Kidney capillary endothelial cell (primary cell): ENCODE data around the gene JMY.
"Not testable (repeated sequence)": the region's sequence is repeated elsewhere in the genome, so short reads cannot be mapped to it uniquely, and the experiment has no call there.

ENCODE experiments used
- DNase-seq: peaks from one replicate; pipeline ENCODE4 v3.0.0-alpha.2; 2018; ENCODE audit warnings: low spot score

Gene JMY

DNA sequence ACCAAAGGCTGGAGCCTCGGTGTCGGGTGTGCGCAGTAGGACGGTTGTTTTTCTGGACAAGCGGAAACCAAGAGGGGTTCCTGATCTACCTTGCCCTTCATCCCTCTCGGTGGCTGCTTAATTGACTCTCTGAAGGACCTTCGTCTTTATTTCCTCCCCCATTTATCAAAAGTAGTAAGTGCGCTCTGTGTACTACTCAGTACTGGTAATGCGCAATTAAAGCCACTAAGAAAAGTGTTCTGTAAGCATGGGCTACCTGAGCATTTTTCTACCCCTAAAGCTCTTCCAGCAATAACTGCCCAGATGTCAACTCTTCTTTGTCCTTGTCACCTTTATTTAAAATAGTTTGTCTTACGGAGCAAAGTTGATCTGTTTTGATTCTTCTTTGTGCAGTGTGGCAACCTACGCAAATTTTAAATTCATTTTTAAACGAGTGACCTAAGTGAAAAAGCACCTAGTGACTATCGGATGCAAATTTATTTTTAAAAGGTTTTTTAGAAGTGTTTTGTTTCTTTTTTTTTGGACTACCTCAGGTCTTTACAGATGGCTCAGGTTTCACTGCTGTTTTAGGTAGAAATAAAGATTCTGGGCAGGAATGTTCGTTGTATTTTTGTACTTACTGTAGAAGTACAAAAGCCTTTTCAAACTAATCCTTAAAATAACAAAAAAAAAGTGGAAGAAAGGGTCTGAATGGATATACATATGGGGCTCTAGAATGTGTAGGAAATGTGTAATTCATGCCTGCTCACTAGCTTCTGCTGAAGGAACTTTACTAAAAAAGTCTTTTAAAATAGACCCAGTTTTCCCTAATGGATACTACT, 2.0 kb downstream of the JMY start:
- peak; percentile 30 for DNase-seq

DNA sequence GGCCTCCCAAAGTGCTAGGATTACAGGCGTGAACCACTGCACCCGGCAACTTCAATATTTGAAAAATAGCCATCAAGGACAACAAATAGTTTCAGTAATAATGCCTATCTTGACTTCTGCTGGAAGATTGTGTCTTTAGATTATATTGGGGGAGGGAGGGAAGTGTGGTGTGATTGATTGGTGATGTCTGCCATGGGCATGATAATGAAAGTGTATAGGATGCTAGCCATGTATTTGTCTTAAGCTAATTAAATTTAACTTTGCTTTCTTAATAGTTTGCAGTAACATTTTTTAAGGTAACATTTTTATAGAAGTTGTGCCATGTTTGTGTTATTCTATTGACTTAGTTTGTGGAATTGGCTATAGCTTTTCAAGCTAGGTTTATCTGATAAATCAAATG, 4.6 kb downstream of the JMY start:
- DNase-seq: no peak

DNA sequence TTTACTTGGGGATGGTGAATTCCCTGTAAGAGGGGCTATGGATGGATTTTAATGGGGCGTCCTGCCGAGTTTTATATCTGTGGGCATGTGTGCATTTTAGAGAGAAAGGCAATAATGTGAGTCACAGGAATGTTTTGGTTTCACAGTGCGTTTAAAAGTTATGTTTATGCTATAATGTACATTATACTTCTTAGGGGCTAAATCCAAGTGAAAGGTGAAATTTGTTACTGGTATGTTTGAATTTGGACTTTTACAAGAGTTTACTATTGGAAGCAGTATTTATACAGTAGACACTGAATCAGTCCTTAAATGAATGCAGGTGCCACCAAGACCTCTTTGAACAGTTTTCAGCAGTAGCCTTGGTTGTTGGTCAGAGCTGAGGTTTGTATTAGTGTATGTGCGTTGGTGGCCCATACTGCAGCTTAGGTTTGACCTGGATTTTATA, 5.6 kb downstream of the JMY start:
- no peak for DNase-seq

DNA sequence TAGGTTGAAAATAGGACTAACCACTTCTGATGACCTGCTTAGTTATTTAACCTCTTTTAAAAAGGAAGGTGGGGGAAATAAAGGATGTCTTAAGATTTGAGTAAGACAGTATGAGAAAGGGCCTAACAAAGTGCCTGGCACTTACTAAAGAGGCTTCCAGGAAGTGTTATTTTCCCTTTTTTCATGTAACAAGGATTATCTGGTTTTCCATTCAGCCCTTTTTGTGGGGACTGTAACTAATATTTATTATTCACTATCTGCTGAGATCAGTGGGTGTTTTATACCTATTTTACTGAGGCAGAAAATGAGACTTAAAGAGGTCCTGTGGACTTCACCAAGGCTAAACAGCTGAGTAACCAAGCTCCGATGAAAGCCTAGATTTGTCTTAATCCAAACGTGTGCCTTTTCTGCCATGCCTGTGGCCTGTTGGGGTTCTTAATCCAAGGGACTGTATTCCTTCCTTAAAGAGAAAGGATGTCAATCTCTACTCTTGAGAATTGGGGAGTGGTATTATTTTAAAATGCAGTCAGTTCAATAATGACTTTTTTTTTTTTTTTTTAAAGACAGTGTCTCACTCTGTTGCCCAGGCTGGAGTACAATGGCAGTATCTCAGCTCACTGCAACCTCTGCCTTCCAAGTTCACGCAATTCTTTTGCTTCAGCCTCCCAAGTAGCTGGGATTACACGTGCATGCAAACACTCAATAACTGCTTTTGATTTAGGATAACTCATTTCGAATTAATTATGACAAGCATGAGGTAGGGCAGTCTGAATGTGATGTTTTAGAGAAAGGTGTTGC, 6.5 kb downstream of the JMY start:
- DNase-seq: no peak

GRCh38 chr5:79243224-79243623, 7.3 kb downstream of the JMY start:
- no peak for DNase-seq

- not testable (repeated sequence) for DNase-seq
Measured at GRCh38 chr5:79254067-79254466, 18.1 kb downstream of the JMY start.

DNA sequence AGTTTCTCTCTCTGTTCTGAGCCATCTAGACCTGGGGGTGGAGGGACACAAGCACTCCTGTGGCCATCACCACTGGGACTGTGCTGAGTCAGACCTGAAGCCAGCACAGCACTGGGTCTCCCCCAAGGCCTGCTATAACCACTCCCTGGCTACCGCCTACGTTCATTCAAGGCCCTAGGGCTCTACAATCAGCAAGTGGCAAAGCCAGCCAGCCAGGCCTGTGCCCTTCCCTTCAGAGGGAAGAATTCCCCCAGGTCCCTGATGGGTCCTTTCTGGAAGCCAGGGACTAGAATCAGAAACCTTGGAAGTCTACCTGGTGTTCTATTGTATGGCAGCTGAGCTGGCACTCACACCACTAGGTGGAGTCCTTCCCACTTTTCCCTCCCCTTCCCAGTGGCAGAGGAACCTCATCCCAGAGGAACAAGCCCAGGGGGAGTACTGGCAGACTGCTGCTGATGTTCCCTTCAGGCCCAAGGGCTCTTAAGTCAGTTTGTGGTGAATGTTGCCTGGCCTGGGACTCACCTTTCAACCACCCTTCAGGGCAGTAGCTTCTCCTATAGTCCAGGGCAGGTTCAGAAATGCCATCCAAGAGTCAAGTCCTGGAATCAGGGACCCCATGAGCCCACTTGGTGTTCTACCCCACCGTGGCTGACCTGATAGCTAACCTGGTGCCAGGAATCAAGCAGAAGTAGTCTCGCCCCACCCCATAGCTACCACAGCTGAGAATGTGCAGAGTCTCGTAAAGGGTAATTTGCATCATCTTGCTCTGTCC, 20.0 kb downstream of the JMY start:
- DNase-seq: peak; percentile 32

GRCh38 chr5:79256563-79256962, 20.6 kb downstream of the JMY start:
- DNase-seq: no peak

DNA sequence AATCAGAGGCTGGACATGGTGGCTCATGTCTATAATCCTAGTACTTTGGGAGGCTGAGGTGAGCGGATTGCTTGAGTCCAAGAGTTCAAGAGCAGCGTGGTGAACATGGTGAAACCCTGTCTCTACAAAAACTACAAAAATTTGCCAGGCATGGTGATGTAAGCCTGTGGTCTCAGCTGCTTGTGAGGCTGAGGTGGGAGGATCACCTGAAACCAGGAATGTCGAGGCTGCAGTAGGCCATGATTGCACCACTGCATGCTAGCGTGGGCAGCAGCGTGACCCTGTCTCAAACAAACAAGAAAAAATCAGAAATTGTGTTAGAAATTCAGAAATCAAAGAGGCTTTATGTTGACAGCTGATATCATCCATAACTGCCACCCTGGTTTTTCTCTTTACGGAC, 21.4 kb downstream of the JMY start:
- DNase-seq: no peak

- no peak for DNase-seq
Measured at GRCh38 chr5:79258801-79259200, 22.9 kb downstream of the JMY start.

DNA sequence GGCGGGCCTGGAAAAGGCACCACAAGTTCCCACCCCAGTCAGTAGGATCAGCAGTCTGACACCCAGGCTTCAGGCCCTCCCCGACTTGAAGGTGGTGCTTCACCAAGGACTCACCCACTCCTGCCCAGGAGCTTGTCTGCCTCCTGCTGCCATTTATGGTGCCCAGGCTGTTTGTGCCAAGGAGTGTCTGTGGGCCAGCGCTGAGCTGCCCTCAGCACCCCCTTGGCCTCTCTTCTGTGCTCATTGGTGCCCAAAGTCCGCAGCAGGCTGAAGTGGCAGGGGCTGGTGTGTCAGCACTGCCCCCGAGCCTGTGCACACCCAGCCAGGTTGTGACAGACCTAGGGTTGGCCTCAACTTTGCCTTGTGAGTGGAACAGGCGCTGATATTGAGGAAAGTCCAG, 23.5 kb downstream of the JMY start:
- DNase-seq: no peak

DNA sequence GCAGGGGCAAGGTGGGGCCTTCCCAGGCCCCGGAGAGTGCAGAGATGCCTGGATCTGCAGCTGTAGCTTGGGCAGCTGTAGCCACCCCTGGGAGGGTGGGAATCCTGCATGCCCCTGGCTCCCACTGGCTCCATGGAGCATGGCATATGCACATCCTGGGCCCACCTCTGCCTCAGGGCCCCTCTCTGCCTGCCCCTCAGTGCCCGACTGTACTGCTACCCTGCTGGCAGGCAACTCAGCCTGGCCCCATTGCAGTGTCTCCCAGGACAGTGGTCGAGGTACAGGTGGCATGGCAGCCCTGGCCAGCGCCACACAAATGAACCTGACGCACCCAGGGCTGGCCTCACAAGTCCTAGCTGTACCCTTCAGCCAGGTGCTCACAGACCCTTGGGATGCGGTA, 23.9 kb downstream of the JMY start:
- no peak for DNase-seq

- no peak for DNase-seq
Measured at GRCh38 chr5:79261897-79262296, 26.0 kb downstream of the JMY start.

- DNase-seq: no peak
Measured at GRCh38 chr5:79263290-79263689, 27.4 kb downstream of the JMY start.

DNA sequence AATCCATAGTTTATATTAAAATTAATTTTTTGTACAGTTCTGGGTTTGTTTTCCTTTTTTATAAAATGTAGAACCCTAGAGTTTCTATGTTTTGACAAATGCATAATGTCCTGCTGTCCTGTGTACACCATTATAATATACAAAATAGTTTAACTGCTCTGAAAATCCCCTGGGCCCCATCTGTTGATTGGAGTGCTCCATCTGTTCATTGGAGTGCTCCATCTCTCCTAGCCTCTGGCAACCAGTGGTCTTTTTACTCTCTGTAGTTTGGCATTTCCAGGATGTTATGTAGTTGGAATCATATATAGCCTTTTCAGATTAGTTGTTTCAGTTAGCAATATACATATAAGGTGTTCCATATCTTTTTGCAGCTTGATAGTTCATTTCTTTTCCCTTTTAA, 31.2 kb downstream of the JMY start:
- no peak for DNase-seq

DNA sequence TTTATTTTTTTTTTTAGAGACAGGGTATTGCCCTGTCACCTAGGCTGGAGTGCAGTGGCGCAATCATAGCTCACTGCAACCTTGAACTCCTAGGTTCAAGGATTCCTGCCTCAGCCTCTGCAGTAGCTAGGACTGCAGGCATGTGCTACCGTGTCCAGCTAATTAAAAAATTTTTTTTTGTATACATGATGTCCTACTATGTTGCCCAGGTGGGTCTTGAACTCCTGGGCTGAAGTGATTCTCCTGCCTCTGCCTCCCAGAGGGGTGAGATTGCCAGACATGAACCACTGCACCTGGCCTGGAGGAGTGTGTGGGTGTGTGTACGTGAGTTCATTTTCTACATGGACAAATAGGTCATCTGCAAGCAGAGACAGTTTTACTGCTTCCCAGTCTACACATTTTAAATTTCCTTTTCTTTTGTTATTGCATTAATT, 33.8 kb downstream of the JMY start:
- no peak for DNase-seq

- no peak for DNase-seq
Measured at GRCh38 chr5:79273341-79273740, 37.4 kb downstream of the JMY start.

DNA sequence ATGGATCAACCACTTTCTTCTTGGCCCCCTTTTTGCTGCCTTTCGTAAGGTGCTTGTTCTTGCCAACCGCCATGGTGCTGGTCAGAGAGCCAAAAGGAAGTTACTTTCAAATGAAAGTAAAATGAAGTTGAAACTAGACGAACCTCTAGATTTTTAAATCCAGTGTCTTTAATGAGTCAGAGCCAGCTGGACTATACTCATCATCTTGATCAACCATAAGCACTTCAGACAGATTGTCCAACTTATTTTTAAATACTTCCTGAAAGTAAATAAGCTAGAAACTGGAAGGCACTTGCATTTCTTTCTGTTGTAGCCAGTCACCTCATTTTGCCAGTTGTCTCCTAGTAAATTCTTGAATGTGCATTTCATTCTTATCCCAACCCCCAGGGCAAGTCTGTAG, 48.9 kb downstream of the JMY start:
- DNase-seq: no peak

DNA sequence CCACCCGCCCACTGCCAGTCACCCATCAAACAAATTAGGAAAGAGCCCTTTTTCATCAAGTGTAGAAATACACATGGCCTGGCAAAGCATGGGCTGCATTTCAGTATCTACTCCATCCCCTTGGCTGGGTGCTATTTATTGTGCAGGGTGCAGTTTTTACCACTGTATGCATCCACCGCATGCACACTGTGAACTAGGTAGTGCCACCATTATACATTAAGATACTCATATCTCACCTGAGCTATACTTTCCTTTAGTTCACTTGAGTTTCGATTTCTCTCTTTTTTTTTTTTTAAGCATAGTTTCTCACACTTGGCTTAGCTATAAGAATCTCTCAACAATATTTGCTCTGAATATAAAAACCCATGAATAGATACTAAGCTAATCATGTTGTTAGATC, 49.4 kb downstream of the JMY start:
- no peak for DNase-seq

GRCh38 chr5:79285833-79286232, 49.9 kb downstream of the JMY start:
- no peak for DNase-seq

- no peak for DNase-seq
Measured at GRCh38 chr5:79287380-79287779, 51.4 kb downstream of the JMY start.

DNA sequence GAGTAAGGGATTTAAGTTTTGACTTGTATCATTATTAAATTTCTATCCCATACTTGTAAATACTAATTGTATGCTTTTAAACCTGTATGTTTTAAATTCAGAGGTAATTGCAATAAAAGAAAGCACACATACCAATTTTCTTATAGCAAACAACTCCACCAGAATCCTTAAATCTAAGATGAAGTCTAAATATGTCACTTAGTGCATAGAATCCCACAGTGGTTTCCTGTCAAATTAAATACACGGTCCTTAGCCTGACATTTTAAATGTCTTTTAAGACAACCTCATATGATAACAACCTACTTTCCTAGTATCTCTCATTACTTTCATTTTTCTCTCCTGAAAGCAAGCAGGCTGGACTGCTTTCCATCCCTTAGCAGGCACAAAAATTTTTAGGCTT, 52.0 kb downstream of the JMY start:
- no peak for DNase-seq

DNA sequence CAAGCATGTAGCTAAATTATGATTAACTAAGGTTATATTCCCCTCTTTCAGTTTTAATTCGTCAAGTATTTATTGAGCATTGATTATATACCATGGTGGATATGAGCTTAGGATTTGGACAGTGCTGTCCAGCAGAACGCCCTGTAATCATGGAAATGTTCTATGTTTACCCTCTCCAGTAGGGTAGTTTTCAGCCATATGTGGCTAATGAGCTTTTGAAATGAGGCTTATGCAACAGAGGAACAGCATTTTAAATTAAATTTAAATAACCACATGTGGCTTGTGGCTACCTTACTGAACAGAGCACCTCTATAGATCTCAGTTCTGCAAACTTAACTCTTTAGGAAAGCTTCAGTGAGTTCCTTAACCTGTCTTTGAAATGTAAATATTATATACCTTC, 59.1 kb downstream of the JMY start:
- no peak for DNase-seq
